Peyer's patch (tissue), 4 donors: ENCODE data around the gene HJURP.

Source experiments
- CTCF ChIP-seq, 6 experiments: fragments of 450-650 bp in 4 of 6; fragments of 200-600 bp in 2 of 6; sonication (generic) in 1 of 6; IDR thresholded peaks; one replicate each; pipeline ENCODE4 v1.5.1; 2017 to 2019; ENCODE audit warnings: antibody characterized with exemption in 6 of 6, mild to moderate bottlenecking in 3 of 6, moderate library complexity in 1 of 6
- POLR2A ChIP-seq, 2 donors: fragments of 450-650 bp; IDR thresholded peaks; one replicate each; pipeline ENCODE4 v1.5.1; 2017; ENCODE audit warnings: antibody characterized with exemption in 2 of 2, mild to moderate bottlenecking in 2 of 2, moderate library complexity in 2 of 2

GRCh38 chr2:233858331-233858730 lies 4.0 kb upstream of the HJURP start:
- TF ChIP-seq CTCF (IDR thresholded peaks at IDR 0.05) (no peak), POLR2A (IDR thresholded peaks at IDR 0.05) (no peak)
